Right cardiac atrium (tissue), 5 donors: ENCODE data around the gene CLEC5A. TPM values are rescaled to one million over a fixed set of nuclear protein-coding genes. Genes with fewer than 3 reads are reported as not detected.

Source experiments
- ATAC-seq, 2 donors: fragments of 200-7000 bp; cut with Tn5 transposase; one replicate each; pipeline versions ENCODE4 v1.8.0 to v1.9.1; 2020; ENCODE audit warnings: moderate library complexity in 2 of 2, mild to moderate bottlenecking in 1 of 2
- DNase-seq, 3 donors: peaks; one replicate each; pipeline ENCODE4 v3.0.0-alpha.2; 2020
- H3K27ac ChIP-seq: one replicate; pipeline ENCODE4 v1.5.1; 2013; ENCODE audit warnings: mild to moderate bottlenecking, low read length, control low read depth, moderate library complexity
- H3K27me3 ChIP-seq: one replicate; pipeline ENCODE4 v1.6.1; 2013; ENCODE audit not compliant: control insufficient read depth, insufficient read depth
- H3K4me1 ChIP-seq: one replicate; pipeline ENCODE4 v1.6.1; 2013; ENCODE audit warnings: low read length; ENCODE audit not compliant: control insufficient read depth, insufficient read depth
- H3K4me3 ChIP-seq: one replicate; pipeline ENCODE4 v1.5.1; 2013; ENCODE audit warnings: low read length, control low read depth
- H3K9me3 ChIP-seq: one replicate; pipeline ENCODE4 v1.6.1; 2013; ENCODE audit warnings: low read length; ENCODE audit not compliant: control insufficient read depth
- WGBS: extraction: QIAGEN DNeasy Blood & Tissue Kit; methylation state at CpG from one replicate; pipeline ENCODE4 v1.1.7; 2013; 5-methylcytosine and 5-hydroxymethylcytosine counted together
- intact Hi-C, 4 donors: fragments of 100-400 bp; cut with DNase I; formaldehyde crosslinking; loops; one replicate each; pipeline versions ENCODE4 v1.11.0 to v1.14.0; 2022 to 2023
- polyA plus RNA-seq: library from polyadenylated mRNA; stranded (reverse); fragments of 200-250 nt; gene quantifications from one replicate; pipeline ENCODE4 v1.2.3, GENCODE V29; 2013
- total RNA-seq, 4 donors: library from RNA; stranded (reverse); fragmentation: NEBNext Ultra II Directional; extraction: Animal tissue kit (Norgen Biotek cat#: 25700); gene quantifications; one replicate each; pipeline ENCODE4 v1.2.1, GENCODE V29; 2021
- donor health status: healthy with polysubstance abuse.
- donor health status: DM: no; HTN: yes; CAD: no.
- donor health status: DM: no; HTN: no; CAD: no.
- donor health status: DM: no; HTN: yes; CAD: no; lungs with severe emphysema.
- donor health status: DM: yes; HTN: yes; CAD: no.

The CLEC5A gene
- total and polyA plus RNA-seq, 5 donors, result 0.08 to 0.74 (median 0.27) TPM

GRCh38 chr7:141949021-141949420 lies 2.2 kb upstream of the CLEC5A start:
- Histone ChIP-seq H3K4me3 (no peak overlapping the region), H3K27me3 (no peaks in the 10 kb centered on the region), H3K27ac (no peak overlapping the region), H3K4me1 (no peaks in the 10 kb centered on the region), H3K9me3 (no peaks in the 10 kb centered on the region)
- ATAC-seq, result no peak
- DNase-seq, result no peak
- intact Hi-C loops, result no loop called here
- WGBS, result 72% methylated on average over 2 of the region's 2 CpGs

GRCh38 chr7:141945356-141945755 lies 1.4 kb downstream of the CLEC5A start:
- Histone ChIP-seq H3K4me3 (no peak overlapping the region), H3K9me3 (no peaks in the 10 kb centered on the region), H3K4me1 (no peaks in the 10 kb centered on the region), H3K27ac (no peak overlapping the region), H3K27me3 (no peaks in the 10 kb centered on the region)
- DNase-seq (no peak), ATAC-seq (no peak)
- intact Hi-C loops, result no loop called here
- 48% methylated on average over 3 of the region's 3 CpGs for whole genome bisulfite sequencing

GRCh38 chr7:141944811-141945210 lies 2.0 kb downstream of the CLEC5A start:
- H3K4me3 ChIP-seq, result no peak overlapping the region
- no peaks in the 10 kb centered on the region for H3K4me1 ChIP-seq
- WGBS, result 79% methylated on average over 3 of the region's 3 CpGs
- no peaks in the 10 kb centered on the region for H3K9me3 ChIP-seq
- H3K27me3 ChIP-seq, result no peaks in the 10 kb centered on the region
- intact Hi-C loops, result no loop called here
- no peak overlapping the region for H3K27ac ChIP-seq
- DNase-seq, result no peak
- ATAC-seq, result no peak

- no peaks in the 10 kb centered on the region for H3K4me1 ChIP-seq
- DNase-seq (no peak), ATAC-seq (no peak)
- no peaks in the 10 kb centered on the region for H3K27me3 ChIP-seq
- intact Hi-C loops, result no loop called here
- H3K27ac ChIP-seq, result no peak overlapping the region
- WGBS, result 69% methylated on average over 1 of the region's 1 CpG
- no peak overlapping the region for H3K4me3 ChIP-seq
- H3K9me3 ChIP-seq, result no peaks in the 10 kb centered on the region
Observed at GRCh38 chr7:141943846-141944245, 2.9 kb downstream of the CLEC5A start.

DNA sequence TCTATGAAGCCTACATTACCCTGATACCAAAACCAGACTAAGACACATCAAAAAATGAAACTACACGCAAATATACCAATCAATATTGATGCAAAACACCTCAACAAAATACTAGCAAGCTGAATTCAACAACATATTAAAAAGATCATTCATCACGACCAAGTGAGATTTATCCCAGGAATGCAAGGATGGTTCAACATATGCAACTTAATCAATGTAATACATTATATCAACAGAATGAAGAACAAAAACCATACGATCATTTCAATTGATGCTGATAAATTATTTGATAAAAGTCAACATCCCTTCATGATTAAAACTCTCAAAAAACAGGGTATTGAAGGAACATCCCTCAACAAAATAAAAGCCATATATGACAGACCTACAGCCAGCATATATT lies 5.7 kb downstream of the CLEC5A start:
- no peak for DNase-seq
- H3K4me3 ChIP-seq, result no peak overlapping the region
- no peaks in the 10 kb centered on the region for H3K27me3 ChIP-seq
- ATAC-seq, result no peak
- peaks cover 2% of the 10 kb centered on the region for H3K9me3 ChIP-seq
- H3K4me1 ChIP-seq, result no peaks in the 10 kb centered on the region
- no peak overlapping the region for H3K27ac ChIP-seq
- intact Hi-C loops, result no loop called here
- 76% methylated on average over 3 of the region's 3 CpGs for WGBS

DNA sequence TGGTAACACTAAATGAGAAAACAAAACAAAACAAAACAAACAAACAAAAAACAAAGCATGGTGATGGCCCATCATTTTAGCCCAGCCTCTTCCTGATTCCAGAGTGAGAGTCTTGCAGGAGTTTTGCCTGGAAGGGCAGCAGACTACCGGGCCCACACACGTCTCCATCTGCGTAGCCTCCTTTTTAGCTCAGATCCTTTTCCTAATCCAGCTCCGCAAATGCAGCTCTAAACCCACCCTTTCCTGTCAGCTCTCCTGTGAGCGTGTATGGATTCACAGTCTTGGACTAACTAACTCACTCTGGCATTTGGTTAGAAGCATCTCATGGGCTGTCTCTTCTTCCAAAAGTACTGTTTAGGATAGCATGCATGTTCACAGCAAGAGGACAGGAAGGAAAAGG lies 16.6 kb downstream of the CLEC5A start:
- no peaks in the 10 kb centered on the region for H3K9me3 ChIP-seq
- no peak for DNase-seq
- no peaks in the 10 kb centered on the region for H3K4me1 ChIP-seq
- no peak for ATAC-seq
- intact Hi-C loops, result no loop called here
- WGBS, result 73% methylated on average over 5 of the region's 5 CpGs
- H3K27ac ChIP-seq, result no peak overlapping the region
- no peak overlapping the region for H3K4me3 ChIP-seq
- no peaks in the 10 kb centered on the region for H3K27me3 ChIP-seq

DNA sequence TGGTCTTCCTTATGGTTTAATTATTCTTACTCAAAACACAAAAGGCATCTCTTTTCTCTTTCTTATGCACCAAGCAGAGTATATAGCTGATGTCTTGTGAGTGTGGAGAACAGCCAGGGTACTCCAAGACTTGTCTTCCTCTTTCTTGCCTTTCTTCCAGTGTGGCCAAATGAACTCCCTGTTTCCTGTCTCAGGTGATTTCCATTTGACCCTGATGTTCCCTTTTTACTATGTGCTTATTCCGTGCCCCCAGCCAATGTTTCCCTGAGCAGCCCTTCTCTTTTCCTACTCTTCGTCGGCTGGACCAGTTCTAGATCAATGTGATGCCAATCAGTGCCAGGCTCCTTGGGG lies 18.0 kb downstream of the CLEC5A start:
- DNase-seq (no peak), ATAC-seq (no peak)
- no peaks in the 10 kb centered on the region for H3K27me3 ChIP-seq
- H3K4me1 ChIP-seq, result no peaks in the 10 kb centered on the region
- H3K4me3 ChIP-seq, result no peak overlapping the region
- intact Hi-C loops, result no loop called here
- no peaks in the 10 kb centered on the region for H3K9me3 ChIP-seq
- H3K27ac ChIP-seq, result no peak overlapping the region
- 76% methylated on average over 3 of the region's 3 CpGs for WGBS

GRCh38 chr7:141928146-141928844 lies 18.5 kb downstream of the CLEC5A start:
- H3K4me1 ChIP-seq, result no peaks in the 10 kb centered on the region
- no peaks in the 10 kb centered on the region for H3K9me3 ChIP-seq
- H3K27ac ChIP-seq, result no peak overlapping the region
- intact Hi-C loops, result no loop called here
- no peak for ATAC-seq
- no peak for DNase-seq
- WGBS, result 76% methylated on average over 2 of the region's 2 CpGs
- H3K4me3 ChIP-seq, result no peak overlapping the region
- no peaks in the 10 kb centered on the region for H3K27me3 ChIP-seq

DNA sequence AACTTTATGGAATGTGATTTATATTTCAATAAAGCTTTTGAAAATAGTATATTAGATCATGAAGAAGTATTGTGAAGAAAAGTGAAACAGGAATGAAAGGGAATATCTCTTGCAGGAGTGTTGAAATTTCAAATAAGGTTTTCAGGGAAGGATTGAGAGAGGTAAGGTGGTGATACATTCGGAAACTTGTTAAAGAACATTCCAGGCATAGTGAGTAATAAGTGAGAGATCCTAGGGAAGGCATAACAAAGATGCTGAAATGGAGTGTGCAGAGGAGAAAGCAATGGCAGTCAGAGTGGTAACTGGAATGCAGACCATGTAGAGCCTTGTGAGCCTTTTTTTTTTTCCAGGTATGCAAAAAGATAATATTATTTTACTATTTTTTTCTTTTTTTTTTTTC lies 26.5 kb downstream of the CLEC5A start:
- Histone ChIP-seq H3K4me3 (no peak overlapping the region), H3K9me3 (no peaks in the 10 kb centered on the region), H3K27ac (no peak overlapping the region), H3K27me3 (no peaks in the 10 kb centered on the region), H3K4me1 (no peaks in the 10 kb centered on the region)
- WGBS, result 62% methylated on average over 1 of the region's 1 CpG
- intact Hi-C loops, result no loop called here
- no peak for DNase-seq
- ATAC-seq, result no peak

GRCh38 chr7:141916099-141916498 lies 30.7 kb downstream of the CLEC5A start, which contains the start of gene OR9A4:
Gene OR9A4, plus strand, starts transcription at chr7:141916399. Its CDS starts 2,477 bp downstream, at chr7:141918876.
- Histone ChIP-seq H3K4me3 (no peak within 1 kb of the TSS), H3K27ac (no peak within 1 kb of the TSS), H3K4me1 (no peaks in the 10 kb centered on the region), H3K27me3 (no peaks in the 10 kb centered on the region), H3K9me3 (no peaks in the 10 kb centered on the region)
- no peak for ATAC-seq
- intact Hi-C loops, result no loop called here
- WGBS, result 74% methylated on average over 3 of the region's 3 CpGs
- no peak for DNase-seq

DNA sequence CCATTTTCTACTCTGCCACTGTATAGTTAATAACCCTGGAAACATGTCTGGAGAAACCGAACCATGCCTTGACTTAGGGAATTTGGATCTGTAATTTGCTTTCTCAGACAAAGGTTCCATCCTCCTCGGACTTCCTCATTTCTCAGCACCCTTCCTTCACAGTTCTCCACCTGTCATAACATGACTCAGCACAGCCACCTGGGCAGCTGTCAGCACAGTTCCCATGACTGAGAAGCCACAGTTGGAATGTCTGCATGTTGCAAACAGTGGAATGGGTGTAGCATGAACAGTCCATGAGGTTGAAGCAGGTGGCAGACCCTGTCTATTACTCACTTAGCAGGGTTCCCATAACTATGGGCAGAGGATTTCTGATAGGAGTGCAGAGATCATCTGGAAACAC lies 31.2 kb downstream of the CLEC5A start:
- intact Hi-C loops, result no loop called here

GRCh38 chr7:141911391-141911790 lies 35.4 kb downstream of the CLEC5A start:
- no peak overlapping the region for H3K4me3 ChIP-seq
- no peaks in the 10 kb centered on the region for H3K9me3 ChIP-seq

More for the DNA sequence above, 31.2 kb downstream of the CLEC5A start:
- ATAC-seq, result no peak
- H3K4me1 ChIP-seq, result no peaks in the 10 kb centered on the region
- H3K4me3 ChIP-seq, result no peak overlapping the region
- 70% methylated on average over 2 of the region's 2 CpGs for WGBS
- H3K9me3 ChIP-seq, result no peaks in the 10 kb centered on the region
- no peaks in the 10 kb centered on the region for H3K27me3 ChIP-seq
- no peak overlapping the region for H3K27ac ChIP-seq
- DNase-seq, result no peak

More at GRCh38 chr7:141911391-141911790, 35.4 kb downstream of the CLEC5A start:
- no peak for DNase-seq
- intact Hi-C loops, result no loop called here
- no peaks in the 10 kb centered on the region for H3K4me1 ChIP-seq
- no peak for ATAC-seq
- H3K27me3 ChIP-seq, result no peaks in the 10 kb centered on the region
- H3K27ac ChIP-seq, result no peak overlapping the region
